Inflammatory macrophage (primary cell): ENCODE measurements around the gene ASGR2.
A peak's percentile ranks its signal among the peaks of the same experiment; 100 is the strongest.
"Not testable (repeated sequence)": the region's sequence is repeated elsewhere in the genome, so short reads cannot be mapped to it uniquely, and the experiment has no call there.

ENCODE experiments used
- DNase-seq, 2 donors: peaks; one replicate each; pipeline ENCODE4 v3.0.0-alpha.2; 2020 to 2022

The ASGR2 gene

DNA sequence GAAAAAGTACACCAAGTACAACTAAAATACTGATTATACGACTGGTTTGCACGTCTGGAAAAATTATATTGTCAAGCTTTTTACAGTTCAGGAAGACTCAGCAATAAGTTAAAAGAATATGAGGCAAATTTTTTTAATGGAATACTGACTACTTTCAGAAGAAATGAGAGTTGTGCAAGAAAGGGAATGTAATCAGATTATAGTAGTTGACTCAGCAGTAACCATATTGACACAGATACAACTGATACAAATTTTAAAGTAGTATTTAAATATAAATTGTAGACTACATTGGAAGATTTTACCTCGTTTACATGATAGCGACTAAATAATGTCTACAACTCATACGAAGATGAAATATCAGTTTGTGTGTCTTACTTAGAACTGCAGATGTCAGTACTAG, 16.7 kb downstream of the ASGR2 start:
- no peak for DNase-seq

DNA sequence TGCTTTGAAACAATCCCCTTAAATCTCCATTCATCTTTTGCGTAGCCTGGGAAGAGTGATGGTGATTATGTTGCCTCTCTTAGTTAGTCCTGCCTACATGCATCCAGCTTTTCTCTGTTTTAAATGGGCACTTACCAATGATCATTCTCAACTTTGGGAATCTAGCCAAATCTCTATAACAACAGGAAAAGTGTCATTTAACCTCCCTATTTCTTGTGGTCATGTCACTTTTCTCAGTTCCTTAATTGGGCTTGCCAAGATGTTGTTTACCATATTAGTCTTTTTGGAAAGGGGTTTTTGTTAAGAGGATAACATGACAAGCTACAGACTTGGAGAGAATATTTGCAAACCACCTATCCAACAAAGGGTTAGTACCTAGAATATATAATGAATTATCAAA, 19.0 kb downstream of the ASGR2 start:
- peak; percentile 40 to 78 for DNase-seq

DNA sequence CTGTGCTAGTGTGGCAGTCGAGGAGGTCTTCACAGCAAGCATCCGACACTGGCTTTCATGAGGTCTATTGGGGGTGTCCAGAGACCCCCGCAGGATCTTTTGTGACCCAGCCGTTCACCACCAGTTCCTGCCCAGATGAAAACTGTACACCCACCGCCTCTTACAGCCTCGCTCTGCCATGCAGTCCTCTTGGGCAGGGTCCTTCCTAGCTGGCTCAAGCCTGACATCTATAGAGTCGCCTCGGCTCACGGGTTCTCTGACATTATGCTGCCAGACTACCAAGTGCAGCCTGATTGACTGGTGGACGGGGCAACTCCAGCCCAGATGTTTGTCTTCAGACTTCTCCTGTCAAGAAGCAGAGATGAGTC, 20.0 kb downstream of the ASGR2 start:
- DNase-seq = no peak

DNA sequence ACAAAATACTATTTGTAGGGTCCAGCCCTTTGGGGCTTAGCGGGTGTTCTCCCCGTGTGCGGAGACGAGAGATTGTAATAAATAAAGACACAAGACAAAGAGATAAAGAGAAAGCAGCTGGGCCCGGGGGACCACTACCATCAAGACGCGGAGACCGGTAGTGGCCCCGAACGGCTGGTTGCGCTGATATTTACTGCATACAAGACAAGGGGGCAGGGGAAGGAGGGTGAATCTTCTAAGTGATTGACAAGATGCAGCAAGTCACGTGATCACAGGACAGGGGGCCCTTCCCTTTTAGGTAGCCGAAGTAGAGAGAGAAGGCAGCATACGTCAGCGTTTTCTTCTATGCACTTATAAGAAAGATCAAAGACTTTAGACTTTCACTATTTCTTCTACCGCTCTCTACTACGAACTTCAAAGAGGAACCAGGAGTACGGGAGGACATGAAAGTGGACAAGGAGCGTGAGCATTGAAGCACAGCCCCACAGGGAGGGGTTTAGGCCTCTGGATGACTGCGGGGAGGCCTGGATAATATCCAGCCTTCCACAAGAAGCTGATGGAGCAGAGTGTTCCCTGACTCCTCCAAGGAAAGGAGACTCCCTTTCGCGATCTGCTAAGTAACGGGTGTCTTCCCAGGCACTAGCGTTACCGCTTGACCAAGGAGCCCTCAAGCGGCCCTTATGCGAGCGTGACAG, 23.2 kb downstream of the ASGR2 start:
- DNase-seq = not testable (repeated sequence)

DNA sequence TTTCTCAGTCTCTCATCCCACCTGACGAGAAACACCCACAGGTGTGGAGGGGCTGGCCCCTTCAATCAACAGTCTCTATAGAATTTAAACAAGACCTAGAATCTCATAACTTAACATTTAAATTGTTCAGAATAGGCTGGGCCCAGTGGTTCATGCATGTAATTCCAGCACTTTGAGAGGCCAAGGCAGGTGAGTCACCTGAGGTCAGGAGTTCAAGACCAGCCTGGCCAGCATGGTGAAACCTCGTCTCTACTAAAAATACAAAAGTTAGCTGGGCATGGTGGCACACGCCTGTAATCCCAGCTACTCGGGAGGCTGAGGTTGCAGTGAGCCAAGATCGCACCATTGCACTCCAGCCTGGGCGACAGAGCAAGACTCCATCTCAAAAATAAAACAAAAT, 25.1 kb downstream of the ASGR2 start:
- DNase-seq = not testable (repeated sequence)

DNA sequence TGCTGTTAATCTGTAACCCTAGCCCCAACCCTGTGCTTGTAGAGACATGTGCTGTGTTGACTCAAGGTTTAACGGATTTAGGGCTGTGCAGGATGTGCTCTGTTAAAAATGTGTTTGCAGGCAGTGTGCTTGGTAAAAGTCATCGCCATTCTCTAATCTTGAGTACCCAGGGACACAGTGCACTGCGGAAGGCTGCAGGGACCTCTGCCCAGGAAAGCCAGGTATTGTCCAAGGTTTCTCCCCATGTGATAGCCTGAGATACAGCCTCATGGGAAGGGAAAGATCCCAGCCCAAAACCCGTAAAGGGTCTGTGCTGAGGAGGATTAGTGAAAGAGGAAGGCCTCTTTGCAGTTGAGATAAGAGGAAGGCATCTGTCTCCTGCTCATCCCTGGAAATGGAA, 26.2 kb downstream of the ASGR2 start:
- not testable (repeated sequence) for DNase-seq

DNA sequence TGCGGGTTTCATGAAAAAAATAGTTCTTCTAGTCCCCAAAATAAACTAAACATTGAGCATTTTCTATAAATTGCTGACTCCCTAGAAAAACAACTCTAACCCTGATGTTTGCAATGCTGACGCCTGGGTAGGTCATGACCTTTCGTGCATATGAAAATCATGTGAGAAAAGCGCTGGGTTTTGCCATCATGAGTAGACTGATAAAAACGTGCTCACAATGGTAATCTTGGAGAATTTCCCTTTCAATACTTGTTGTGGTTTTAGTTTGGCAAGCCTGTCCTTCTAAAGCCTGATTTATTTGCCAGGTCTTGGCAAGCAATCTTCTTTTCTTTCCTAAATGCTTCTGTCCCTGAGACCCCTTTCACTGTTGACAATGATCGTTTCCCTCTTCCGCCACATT, 30.5 kb downstream of the ASGR2 start:
- DNase-seq = peak; percentile 44 to 55

DNA sequence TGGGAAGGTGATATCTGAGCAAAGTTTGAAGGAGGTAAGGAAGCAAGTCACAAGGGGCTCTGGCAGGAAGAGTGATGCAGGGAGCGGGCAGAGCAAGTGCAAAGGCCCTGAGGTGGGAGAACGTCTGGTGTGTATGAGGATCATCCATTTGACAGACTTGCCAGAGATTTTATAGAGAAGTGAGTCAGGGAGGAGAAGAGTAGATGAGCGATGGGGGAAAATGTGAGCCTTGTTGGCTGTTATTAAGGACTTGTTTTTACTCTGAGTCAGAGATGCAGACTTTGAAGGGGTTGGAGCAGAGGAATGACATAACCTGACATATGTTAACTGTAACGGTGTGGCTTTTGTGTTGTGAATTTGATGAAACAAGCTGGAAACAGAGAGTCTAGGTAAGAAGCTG, 31.0 kb downstream of the ASGR2 start:
- no peak for DNase-seq

DNA sequence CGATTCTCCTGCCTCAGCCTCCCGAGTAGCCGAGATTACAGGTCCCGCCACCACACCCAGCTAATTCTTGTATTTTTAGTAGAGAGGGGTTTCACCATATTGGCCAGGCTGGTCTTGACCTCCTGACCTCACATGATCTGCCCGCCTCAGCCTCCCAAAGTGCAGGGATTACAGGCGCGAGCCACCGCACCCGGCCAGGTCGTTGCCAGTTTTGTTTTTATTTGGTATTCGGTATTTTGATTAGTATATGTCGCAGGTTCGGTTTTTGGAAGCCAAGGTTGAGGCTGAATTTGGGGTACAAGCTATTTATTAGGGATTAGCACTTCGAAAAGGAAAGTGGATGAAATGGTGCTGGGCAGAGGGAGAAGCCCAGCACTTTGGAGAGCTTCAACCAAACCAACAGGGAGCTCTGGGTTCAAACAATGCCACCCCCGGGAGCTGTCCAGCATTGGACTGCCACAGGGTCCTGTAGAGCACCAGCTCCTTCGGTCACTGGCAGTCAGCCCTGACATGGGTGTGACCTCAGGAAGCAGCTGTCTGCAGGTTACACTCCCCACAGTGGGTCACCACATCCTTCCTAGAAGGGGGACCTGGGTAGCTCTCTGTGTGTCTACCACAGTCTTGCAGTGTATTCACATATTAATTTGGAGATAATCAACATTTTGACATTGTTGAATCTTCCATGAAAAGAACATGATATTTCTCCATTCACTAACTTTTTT, 33.1 kb downstream of the ASGR2 start:
- DNase-seq = no peak

DNA sequence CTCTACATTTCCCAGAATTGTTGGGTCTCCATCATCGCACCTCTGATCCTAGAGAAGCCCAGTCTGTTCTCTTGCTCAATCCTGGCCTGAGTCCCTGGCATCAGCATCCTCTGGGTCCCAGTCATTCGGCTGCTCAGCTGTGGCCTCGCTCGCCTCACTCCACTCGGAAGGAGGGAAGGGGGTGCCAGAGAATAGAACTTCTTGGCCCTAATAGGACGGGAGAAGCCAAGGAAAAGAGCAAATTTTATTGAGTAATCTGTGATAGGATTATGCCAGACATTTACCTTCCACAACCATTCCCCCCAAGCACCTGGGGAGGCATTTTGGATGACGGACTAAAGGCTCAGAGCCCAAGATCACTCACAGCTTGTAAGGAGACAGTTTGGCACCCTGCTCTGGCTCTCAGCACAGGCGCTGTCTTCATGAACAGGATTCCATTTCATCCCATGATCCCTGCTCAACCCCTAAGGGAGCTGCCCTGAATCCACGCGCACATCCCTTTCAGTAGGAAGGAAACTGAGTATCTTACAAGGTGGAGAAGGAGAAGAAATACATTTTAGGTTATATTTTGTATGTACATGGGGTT, 34.1 kb downstream of the ASGR2 start:
- DNase-seq = no peak

DNA sequence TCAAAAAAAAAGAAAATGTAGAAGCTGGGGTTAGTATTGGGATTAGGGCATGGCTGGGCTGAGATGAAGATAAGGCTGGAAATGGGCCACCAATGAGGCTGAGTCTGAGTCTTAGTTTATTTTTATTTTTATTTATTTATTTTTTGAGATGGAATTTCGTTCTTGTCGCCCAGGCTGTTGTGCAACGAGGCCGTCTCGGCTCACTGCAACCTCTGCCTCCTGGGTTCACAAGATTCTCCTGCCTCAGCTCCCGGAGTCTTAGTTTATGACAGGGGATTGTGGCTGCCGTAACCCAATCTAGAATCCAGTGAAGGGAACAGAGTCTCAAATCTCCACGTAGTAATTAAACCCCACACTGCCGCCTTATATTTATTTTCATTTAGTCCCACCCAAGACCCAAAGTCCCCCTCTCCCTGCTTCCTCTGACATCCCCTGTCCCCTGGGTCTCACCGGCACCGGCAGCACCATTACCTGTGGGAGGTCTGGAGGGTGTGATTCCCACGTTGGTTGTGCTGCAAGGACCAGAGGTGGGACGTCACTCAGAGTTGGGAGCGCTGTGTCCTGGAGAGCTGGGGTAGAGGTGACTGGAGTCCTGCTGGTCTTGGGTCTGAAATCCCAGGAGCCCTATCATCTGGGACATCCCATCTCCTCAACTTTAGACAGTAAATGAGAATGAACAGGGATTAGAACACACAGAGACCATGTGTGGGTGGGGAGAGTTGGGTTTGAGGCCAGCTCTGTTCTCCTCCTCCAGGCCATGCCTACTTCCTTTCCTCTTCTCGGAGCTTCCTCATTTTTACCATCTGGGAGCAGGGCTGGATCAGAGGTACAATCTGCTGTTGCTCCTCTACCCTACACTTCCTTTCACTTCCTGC, 34.8 kb downstream of the ASGR2 start, which contains the start of gene CLEC10A:
CLEC10A (minus strand) TSS at position 671 of the 875 bp plus-strand sequence. CDS start 1,439 bp downstream, outside the sequence.
- DNase-seq = peak; percentile 67 to 79

DNA sequence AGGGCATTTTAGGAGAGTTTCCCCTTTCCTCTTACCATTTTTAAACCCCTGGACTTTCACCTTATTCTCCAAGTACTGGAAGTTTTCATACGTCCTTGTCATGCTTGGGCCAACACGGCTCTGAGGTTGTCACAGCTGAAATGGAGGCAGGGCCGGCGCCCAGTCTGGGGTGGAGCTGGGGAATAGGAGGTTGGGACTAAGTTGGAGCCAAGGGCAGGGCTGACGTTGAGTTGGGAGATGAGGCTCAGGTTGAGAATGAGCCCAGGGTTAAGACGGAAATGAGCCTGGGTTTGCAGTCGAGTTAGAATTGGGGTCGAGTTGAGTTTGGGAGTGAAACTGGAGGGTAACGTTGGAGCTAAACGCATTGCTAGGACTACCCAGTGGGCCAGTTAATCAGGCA, 35.9 kb downstream of the ASGR2 start:
- DNase-seq = no peak

DNA sequence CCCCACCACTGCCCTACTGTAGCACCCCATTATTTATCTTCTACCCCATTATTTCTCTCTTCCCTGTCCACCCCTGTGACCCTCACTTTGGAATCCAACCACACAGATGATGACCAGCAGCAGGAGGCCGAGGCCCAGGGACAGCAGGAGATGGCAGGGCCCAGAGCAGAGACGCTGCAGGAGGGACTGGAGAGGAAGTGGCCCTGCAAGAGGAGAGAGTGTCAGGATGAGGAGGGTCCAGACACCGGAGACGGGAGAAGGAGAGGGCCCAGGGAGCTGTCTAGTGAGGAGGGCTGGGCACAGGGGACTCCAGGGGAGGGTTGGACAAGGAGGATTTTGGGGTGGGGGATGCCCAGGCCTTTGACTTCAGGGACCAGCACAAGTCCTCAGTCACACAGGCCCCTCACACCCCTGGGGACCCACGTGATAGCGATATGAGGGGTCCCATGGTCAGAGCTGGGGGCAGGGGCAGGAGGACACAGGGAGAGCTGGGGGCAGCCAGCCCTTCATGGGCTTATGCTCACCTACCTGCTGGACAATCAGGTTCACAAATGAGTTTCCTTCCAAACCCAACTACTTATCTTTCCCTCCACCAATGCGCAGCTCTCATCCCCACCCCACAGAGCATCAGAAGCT, 36.6 kb downstream of the ASGR2 start:
- DNase-seq = no peak

DNA sequence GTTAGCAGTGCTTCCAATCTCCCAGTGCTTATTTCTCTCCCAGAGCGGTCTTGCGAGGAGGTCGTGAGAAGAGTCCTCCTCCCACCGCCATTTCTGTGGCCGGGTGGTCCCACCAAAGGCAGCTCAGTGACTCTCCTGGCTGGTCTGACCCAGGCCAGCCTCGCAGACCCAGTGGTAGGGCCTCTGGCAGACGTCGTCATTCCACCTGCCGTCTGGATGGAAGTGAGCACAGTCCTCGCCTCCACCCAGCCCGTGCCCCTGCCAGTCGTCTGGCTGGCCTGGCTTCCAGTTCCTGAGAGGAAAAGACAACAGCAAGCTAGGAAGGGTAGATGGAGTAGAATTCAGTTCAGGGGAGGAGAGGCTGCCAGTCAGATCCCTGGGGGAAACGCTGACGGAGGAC, 39.7 kb downstream of the ASGR2 start:
- DNase-seq = no peak

DNA sequence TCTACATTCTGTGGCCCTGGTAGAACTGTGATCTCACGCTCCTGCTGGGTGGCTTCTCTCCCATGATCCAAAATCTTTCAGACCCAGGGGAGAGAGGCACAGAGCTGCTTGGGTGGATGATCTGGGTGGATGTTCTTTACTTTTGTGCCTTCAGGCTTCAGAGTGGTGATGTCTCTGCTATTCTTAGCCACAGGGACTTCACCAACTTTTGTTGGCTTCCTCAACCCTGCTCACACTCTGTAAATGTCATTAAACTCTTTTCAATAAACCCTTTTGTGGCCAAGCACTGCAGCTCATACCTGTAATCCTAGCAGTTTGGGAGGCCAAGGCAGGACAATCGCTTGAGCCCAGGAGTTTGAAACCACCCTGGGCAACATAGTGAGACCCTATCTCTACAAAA, 42.2 kb downstream of the ASGR2 start:
- no peak for DNase-seq

DNA sequence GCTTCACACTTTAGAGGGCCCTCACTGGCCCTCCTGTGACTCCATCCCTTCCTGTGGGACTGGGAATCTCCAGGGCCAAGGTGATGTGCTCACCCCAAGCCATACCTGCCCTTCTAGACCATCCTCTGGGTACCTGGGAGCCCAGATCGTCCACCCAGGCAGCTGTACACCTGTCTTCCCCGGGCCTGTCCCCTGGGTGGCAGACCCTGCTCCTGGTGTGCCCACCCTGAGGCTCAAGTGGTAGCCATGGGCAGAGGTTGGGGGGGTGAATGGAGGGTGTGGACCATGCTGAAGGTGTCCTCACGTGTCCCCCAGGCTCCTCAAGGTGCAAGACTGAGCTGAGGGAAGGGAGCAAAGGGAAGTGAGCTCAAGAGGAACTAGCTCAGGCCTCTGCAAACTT, 43.9 kb downstream of the ASGR2 start:
- no peak for DNase-seq

DNA sequence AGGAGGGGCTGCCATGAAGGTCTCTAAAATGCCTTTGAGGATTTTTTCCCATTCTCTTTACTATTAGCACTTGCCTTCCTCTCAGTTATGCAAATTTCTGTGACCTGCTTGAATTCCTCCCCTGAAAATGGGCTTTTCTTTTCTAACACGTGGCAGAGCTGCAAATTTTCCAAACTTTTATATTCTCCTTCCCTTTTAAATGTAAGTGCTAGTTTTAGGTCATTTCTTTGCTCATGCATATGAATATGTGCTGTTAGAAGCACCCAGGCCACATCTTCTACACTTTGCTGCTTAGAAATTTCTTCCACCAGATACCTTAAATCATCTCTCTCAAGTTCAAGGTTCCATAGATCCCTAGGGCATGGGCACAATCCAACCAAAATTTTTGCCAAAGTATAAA, 46.4 kb downstream of the ASGR2 start:
- DNase-seq = no peak

DNA sequence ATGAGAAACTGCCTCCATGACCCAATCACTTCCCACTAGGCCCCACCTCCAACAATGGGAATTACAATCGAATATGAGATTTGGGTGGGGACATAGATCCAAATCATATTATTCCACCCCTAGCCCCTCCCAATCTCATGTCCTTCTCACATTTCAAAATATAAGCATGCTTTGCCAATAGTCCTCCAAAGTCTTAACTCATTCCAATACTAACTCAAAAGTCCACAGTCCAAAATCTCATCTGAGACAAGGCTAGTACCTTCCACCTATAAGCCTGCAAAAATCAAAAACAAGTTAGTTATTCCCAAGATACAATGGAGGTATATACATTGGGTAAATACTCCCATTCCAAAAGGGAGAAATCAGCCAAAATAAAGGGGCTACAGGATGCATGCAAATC, 47.4 kb downstream of the ASGR2 start:
- no peak for DNase-seq

DNA sequence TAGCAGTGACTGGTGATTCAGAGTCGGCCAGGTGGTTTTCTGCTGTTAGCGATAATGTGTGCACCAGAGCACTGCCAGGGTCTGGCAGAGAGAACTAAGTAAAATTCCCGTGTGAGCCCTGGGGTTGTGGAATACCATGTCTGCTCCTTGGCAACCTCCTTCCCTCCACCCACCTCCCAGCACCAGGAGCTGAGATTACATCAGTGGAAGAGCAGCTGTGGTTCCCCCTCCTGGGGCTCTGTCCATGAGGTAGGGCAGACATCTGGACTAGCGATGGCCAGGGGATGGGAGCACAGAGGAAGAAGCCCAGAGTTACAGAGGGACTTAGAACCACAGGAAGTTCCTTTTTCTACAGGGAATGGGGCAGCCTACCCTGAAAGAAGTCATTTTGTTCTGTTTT, 50.4 kb downstream of the ASGR2 start:
- peak in 1 of 2 donors; percentile 31 for DNase-seq

DNA sequence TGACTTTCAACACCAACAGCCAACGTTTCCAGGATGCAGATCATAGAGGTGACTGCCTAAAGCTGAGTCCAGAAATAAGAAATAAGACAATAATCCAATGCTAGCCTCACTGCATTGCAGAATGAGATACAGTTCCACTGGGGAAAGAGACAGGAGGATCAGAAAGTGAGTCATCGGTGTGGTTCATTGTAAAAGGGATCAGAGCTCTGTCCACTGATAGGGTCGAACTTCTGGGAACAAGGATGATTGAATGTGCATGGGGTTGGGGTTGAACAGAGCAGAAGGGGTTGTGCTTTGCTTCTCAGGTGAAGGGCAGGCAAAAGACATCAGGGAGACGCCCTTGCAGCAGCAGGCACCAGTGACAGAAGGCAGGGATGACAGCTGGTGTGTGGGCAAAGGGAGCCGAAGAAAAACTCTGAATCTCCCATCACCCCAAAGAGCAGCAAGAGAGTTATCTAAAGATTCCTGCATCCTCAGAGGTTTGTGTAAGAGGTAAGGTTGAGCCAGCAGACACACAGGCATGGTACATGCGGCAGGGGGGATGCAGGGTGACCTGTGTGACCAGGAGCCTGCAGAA, 51.0 kb downstream of the ASGR2 start:
- no peak for DNase-seq

DNA sequence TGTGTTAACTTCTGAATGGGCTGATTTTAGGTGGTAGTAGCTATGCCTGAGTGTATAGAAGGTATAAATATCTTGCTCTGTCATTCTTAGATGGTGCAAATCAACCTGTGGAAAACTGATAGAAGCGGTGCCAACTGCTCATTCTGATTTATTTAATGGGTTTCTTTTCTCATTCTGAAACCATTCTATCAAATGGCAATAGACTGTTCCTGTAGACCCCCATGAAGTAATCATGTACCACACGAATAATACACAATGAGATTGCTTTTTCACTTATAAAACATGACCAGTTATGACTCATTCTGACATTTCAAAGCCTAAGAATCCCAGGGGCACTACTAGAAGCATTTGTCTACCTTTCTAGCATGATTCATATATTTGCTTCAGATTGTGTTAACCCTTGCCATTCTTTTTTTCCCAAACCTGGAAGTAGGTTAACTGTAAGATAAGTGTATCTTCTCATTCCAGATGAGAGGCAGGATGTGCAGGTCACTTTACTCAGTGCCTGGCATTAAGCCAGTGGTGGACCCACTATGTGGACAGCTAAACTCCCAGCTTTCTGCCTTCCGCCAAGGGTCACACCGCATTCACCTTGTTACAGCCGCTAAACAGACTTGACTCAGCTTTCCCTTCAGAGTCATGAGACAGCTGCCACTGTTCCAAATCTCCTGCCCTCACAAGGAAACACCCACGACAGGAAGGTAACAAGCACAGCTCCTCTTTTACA, 54.3 kb downstream of the ASGR2 start:
- DNase-seq = peak; percentile 30 to 50
